AG04449 (cell line): ENCODE results near the gene CELSR2.

ENCODE experiments used
- CTCF ChIA-PET: fragments of 350-600 bp; formaldehyde crosslinking; extraction: SDS; loops from one replicate; lab custom pipeline; 2021; ENCODE audit warnings: antibody characterized with exemption; lab: Yijun Ruan, JAX
- POLR2A ChIA-PET: fragments of 400-600, 350-600 bp; formaldehyde crosslinking; extraction: SDS; loops from one replicate; lab custom pipeline; 2020; ENCODE audit warnings: antibody characterized with exemption, inconsistent platforms; lab: Yijun Ruan, JAX
- DNase-seq: peaks from one replicate; pipeline ENCODE4 v3.0.0-alpha.2; 2010; ENCODE audit warnings: low read depth, low spot score
- H3K4me3 ChIP-seq: 2 replicates; pipeline ENCODE4 v1.5.1; 2011; ENCODE audit warnings: low read depth, mild to moderate bottlenecking, control low read depth, low read length
- CTCF ChIP-seq: IDR thresholded peaks from one replicate; pipeline ENCODE4 v1.5.1; 2011; ENCODE audit warnings: mild to moderate bottlenecking, moderate library complexity, low read length, control low read depth, inconsistent platforms; ENCODE audit not compliant: insufficient read depth; ENCODE audit errors: missing control alignments

The CELSR2 gene

GRCh38 chr1:109241841-109242345 is 7.4 kb upstream of the CELSR2 start:
- CTCF ChIA-PET = interaction anchor here (0.6 to 6.6 kb wide), 7 partner anchors 22 to 293 kb away, joined by 3 to 48 read pairs (median 3); partner anchors contain the start of gene SORT1
- no peak for DNase-seq
- POLR2A ChIA-PET = interaction anchor here (1.6 kb wide), 1 partner anchor 27 kb away, joined by 6 read pairs; the partner anchor contains the start of gene SARS1
- TF ChIP-seq CTCF = no peak
- no peak overlapping the region for H3K4me3 ChIP-seq

- no peak for TF ChIP-seq CTCF
- DNase-seq = no peak
- ChIA-PET POLR2A (no interaction called here), CTCF (interaction anchor here (1.5 to 6.6 kb wide), 2 partner anchors 157 to 290 kb away, joined by 5 to 48 read pairs; partner anchors contain the start of gene SORT1)
- no peak overlapping the region for H3K4me3 ChIP-seq
Measured at GRCh38 chr1:109242387-109242786, 7.0 kb upstream of the CELSR2 start.

- no peak for DNase-seq
- TF ChIP-seq CTCF = no peak
- no peak overlapping the region for H3K4me3 ChIP-seq
- POLR2A ChIA-PET = no interaction called here
- CTCF ChIA-PET = interaction anchor here (1.2 to 2.3 kb wide), 3 partner anchors 10 to 156 kb away, joined by 4 to 6 read pairs (median 5); no protein-coding TSS in a partner anchor
Measured at GRCh38 chr1:109243221-109243620, 6.1 kb upstream of the CELSR2 start.

DNA sequence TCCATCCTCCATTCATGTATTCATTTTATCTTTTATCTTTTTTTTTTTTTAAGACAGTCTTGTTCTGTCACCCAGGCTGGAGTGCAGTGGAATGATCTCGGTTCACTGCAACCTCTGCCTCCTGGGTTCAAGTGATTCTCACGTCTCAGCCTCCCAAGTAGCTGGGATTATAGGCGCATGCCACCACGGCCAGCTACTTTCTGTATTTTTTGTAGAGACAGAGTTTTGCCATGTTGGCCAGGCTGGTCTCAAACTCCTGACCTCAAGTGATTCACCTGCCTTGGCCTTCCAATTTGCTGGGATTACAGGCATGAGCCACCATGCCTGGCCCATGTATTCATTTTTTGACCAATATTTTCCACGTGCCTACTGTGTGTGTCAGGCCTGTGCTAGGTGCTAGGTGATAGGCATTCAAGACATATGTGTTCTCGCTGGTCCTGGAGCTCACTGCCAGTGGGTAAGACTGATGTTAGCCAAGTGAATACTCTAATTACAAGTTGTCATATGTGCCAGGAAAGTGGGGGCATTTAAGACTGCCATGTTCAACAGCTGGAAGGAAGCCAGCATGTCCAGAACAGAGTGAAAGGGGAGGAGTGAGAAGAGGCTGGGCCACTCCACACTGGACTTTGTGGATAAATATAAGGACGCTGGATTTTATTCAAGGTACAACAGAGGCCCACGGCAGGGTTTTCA is 5.3 kb upstream of the CELSR2 start:
- DNase-seq = no peak
- POLR2A ChIA-PET = no interaction called here
- CTCF ChIA-PET = interaction anchor here (0.6 to 2.3 kb wide), 4 partner anchors 9 to 288 kb away, joined by 4 to 6 read pairs (median 4); no protein-coding TSS in a partner anchor
- H3K4me3 ChIP-seq = no peak overlapping the region
- no peak for TF ChIP-seq CTCF

GRCh38 chr1:109246141-109246551 is 3.2 kb upstream of the CELSR2 start:
- no peak overlapping the region for H3K4me3 ChIP-seq
- no peak for DNase-seq
- TF ChIP-seq CTCF = no peak
- POLR2A ChIA-PET = interaction anchor here (1.0 kb wide), 1 partner anchor 31 kb away, joined by 4 read pairs; no protein-coding TSS in a partner anchor
- CTCF ChIA-PET = interaction anchor here (0.7 to 3.2 kb wide), 12 partner anchors 7 to 287 kb away, joined by 3 to 23 read pairs (median 5); partner anchors contain the start of genes ELAPOR1 and SORT1
